Stimulated activated effector memory CD8-positive, alpha-beta T cell treated with anti-CD3 and anti-CD28 coated beads, Interleukin-12 subunit alpha, Interleukin-12 subunit beta, amount 100 ng/mL, for 72 hours (primary cell): Measurements from ENCODE around the gene ARPC1A.
"Not testable (repeated sequence)": the region's sequence is repeated elsewhere in the genome, so short reads cannot be mapped to it uniquely, and the experiment has no call there.

Experiments
- ATAC-seq: fragments of 150-1000 bp; cut with Tn5 transposase; 2 replicates; pipeline ENCODE4 v1.10.0; 2021
- DNase-seq, 2 donors: peaks; one replicate each; pipeline ENCODE4 v3.0.0; 2021 to 2022; ENCODE audit warnings: low spot score in 2 of 2
- H3K27ac Mint-ChIP-seq: one replicate; pipeline ENCODE4 v1.8.0; 2022; ENCODE audit warnings: mild to moderate bottlenecking, mixed read lengths
- H3K36me3 Mint-ChIP-seq: one replicate; pipeline ENCODE4 v1.8.0; 2022; ENCODE audit warnings: mild to moderate bottlenecking, mixed read lengths
- H3K4me1 Mint-ChIP-seq: one replicate; pipeline ENCODE4 v1.8.0; 2022; ENCODE audit warnings: mixed read lengths
- H3K4me3 Mint-ChIP-seq: one replicate; pipeline ENCODE4 v1.8.0; 2022; ENCODE audit warnings: mild to moderate bottlenecking, mixed read lengths
- H3K9me3 Mint-ChIP-seq: one replicate; pipeline ENCODE4 v1.8.0; 2022; ENCODE audit warnings: mixed read lengths

Gene ARPC1A

DNA sequence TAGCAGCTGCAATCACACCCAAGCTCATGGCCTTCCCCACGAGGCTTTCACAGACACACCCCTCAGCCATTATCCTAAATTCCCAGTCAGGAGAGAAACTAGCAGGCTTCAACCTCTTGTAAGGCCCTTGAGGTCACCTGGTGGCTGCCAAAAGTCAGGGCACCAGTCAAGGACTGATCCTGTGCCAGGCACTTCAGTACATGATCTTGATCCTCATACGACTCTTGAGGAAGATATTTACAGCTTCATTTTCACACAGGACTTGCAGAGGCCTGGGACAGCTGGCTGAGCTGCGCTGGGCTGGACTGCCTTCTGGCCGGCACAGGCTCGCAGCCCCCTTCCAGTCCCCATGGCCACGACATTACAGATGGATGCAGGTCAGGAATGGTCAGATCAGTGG is 73.9 kb downstream of the ARPC1A start:
- H3K27ac Mint-ChIP-seq: peak overlapping the region; percentile 92
- no peak overlapping the region for H3K4me3 Mint-ChIP-seq
- H3K4me1 Mint-ChIP-seq: peaks cover 47% of the 10 kb centered on the region
- DNase-seq (no peak), ATAC-seq (no peak)
- H3K36me3 Mint-ChIP-seq: peaks cover 100% of the 10 kb centered on the region
- no peaks in the 10 kb centered on the region for H3K9me3 Mint-ChIP-seq

- H3K4me3 Mint-ChIP-seq: no peak overlapping the region
- peaks cover 62% of the 10 kb centered on the region for H3K4me1 Mint-ChIP-seq
- peak overlapping the region; percentile 88 for H3K27ac Mint-ChIP-seq
- ATAC-seq (no peak), DNase-seq (no peak)
- H3K36me3 Mint-ChIP-seq: peaks cover 84% of the 10 kb centered on the region
- H3K9me3 Mint-ChIP-seq: no peaks in the 10 kb centered on the region
Observed at GRCh38 chr7:99402854-99403253, 77.2 kb downstream of the ARPC1A start.

DNA sequence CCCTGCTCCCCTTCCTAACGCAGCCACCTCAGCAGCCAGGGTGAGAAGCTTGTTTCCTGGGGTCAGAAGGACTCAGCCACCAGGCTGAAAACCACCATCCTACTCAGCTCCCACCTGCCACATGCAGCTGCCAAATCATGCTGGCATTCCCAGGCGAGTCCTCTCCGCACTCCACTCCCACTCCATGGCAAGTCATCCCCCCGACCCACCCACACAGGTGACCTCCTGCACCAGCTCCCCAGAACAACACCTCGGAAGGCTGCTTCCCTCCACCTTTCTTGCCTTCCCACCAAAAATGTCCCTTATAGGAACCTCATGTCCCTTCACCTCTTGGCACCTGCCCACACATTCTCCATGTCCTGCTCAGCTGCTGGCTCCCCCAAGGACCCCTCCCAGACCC is 78.1 kb downstream of the ARPC1A start:
- H3K4me1 Mint-ChIP-seq: peaks cover 54% of the 10 kb centered on the region
- no peaks in the 10 kb centered on the region for H3K9me3 Mint-ChIP-seq
- peaks cover 84% of the 10 kb centered on the region for H3K36me3 Mint-ChIP-seq
- H3K27ac Mint-ChIP-seq: peak overlapping the region; percentile 88
- no peak for DNase-seq
- no peak for ATAC-seq
- no peak overlapping the region for H3K4me3 Mint-ChIP-seq

GRCh38 chr7:99404235-99404976 is 78.7 kb downstream of the ARPC1A start:
- ATAC-seq (no peak), DNase-seq (no peak)
- Mint-ChIP-seq H3K9me3 (no peaks in the 10 kb centered on the region), H3K4me1 (peaks cover 52% of the 10 kb centered on the region), H3K27ac (peak overlapping the region; percentile 88), H3K36me3 (peaks cover 82% of the 10 kb centered on the region), H3K4me3 (no peak overlapping the region)

GRCh38 chr7:99404977-99405320 is 79.3 kb downstream of the ARPC1A start:
- ATAC-seq (no peak), DNase-seq (no peak)
- Mint-ChIP-seq H3K4me3 (no peak overlapping the region), H3K9me3 (no peaks in the 10 kb centered on the region), H3K4me1 (peaks cover 56% of the 10 kb centered on the region), H3K27ac (peak overlapping the region; percentile 88), H3K36me3 (peaks cover 82% of the 10 kb centered on the region)

GRCh38 chr7:99406557-99406956 is 80.9 kb downstream of the ARPC1A start:
- ATAC-seq: no peak
- Mint-ChIP-seq H3K9me3 (no peaks in the 10 kb centered on the region), H3K36me3 (peaks cover 82% of the 10 kb centered on the region), H3K4me1 (peaks cover 55% of the 10 kb centered on the region), H3K27ac (peak overlapping the region; percentile 95), H3K4me3 (peak overlapping the region; percentile 92)
- DNase-seq: no peak

DNA sequence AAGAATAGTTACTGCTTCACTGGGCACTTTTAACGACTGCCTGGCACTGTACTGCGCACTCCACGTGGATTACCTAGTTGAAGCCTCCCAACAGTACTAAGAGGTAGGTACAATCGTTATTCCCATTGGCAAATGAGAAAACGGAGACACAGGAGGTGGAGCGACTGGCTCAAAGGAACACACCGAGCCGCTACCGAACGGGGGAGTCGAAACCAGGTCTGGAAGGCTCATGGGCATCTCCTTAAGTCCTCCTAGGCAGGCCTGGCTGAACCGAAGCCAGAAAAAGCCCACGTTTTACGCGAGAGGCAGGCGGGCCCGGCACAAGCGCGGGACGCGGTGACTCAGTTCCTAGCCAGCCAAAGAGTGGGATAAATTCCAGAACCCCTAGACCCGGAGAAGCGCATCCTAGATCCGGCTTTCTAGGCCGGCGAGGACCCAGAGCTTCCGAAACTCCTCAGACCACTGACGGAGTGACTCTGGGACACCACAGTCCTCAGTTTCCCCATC is 82.2 kb downstream of the ARPC1A start:
- Mint-ChIP-seq H3K4me3 (peak overlapping the region; percentile 92), H3K27ac (peak overlapping the region; percentile 95), H3K36me3 (peaks cover 82% of the 10 kb centered on the region), H3K9me3 (no peaks in the 10 kb centered on the region), H3K4me1 (peaks cover 53% of the 10 kb centered on the region)
- DNase-seq (peak; percentile 26 to 63), ATAC-seq (peak; percentile 41)

- DNase-seq (peak; percentile 96 to 99), ATAC-seq (peak; percentile 91)
- Mint-ChIP-seq H3K4me1 (peaks cover 51% of the 10 kb centered on the region), H3K27ac (peak within 1 kb of the TSS; percentile 95), H3K36me3 (peaks cover 82% of the 10 kb centered on the region), H3K4me3 (peak within 1 kb of the TSS; percentile 92), H3K9me3 (no peaks in the 10 kb centered on the region)
Observed at GRCh38 chr7:99408379-99409191, 82.9 kb downstream of the ARPC1A start, which contains the start of the genes BUD31 and PDAP1. Gene BUD31 (plus strand): TSS chr7:99408969. CDS start chr7:99411093, 2,124 bp downstream. Gene PDAP1 (minus strand): TSS chr7:99408597. CDS start chr7:99408548, 49 bp downstream.

DNA sequence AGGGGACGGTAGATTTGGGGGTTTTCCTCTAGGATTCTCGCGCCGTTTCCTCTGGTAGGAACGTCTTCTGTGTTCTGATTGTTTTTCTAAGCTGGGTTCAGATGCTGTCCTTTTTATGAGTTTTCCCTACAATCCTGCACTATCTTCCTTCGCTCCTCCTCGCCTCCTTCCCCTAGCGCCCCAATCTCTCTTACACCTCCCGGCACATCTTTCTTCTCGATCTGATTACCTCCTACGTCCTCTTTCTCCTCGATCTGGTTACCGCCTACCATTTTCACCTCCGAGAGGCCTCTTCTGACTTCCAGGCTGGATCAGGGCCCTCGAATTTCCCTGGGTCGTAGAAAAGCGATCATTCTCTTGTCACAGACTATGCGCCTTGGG is 83.5 kb downstream of the ARPC1A start:
- Mint-ChIP-seq H3K36me3 (peaks cover 82% of the 10 kb centered on the region), H3K4me1 (peaks cover 45% of the 10 kb centered on the region), H3K4me3 (peak overlapping the region; percentile 92), H3K27ac (peak overlapping the region; percentile 95), H3K9me3 (no peaks in the 10 kb centered on the region)
- DNase-seq (peak in 1 of 2 donors; percentile 62), ATAC-seq (peak; percentile 22)

DNA sequence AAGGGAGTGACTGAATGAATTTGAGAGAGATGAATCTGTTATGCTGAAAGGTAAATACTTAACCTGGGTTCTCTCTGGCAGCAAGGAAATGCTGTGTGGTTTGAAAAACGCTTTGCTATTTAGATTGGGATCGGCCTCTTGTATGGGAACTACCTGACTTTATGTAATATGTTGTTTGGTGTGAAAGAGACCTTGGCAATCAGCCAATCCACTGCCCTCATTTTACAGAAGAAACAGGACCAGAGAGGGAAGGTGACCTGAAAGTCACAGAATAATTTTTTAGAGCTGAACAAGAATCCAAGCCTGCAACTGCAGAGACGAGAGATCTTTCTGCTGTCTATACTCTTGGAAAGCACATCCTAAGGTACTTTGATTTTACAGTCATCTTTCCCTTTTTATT is 84.1 kb downstream of the ARPC1A start:
- Mint-ChIP-seq H3K36me3 (peaks cover 82% of the 10 kb centered on the region), H3K27ac (peak overlapping the region; percentile 95), H3K4me1 (peaks cover 42% of the 10 kb centered on the region), H3K4me3 (peak overlapping the region; percentile 92), H3K9me3 (no peaks in the 10 kb centered on the region)
- no peak for ATAC-seq
- DNase-seq: no peak

GRCh38 chr7:99410635-99411034 is 84.9 kb downstream of the ARPC1A start:
- H3K9me3 Mint-ChIP-seq: no peaks in the 10 kb centered on the region
- peak overlapping the region; percentile 92 for H3K4me3 Mint-ChIP-seq
- H3K36me3 Mint-ChIP-seq: peaks cover 83% of the 10 kb centered on the region
- peaks cover 47% of the 10 kb centered on the region for H3K4me1 Mint-ChIP-seq
- ATAC-seq (no peak), DNase-seq (no peak)
- peak overlapping the region; percentile 95 for H3K27ac Mint-ChIP-seq

GRCh38 chr7:99415513-99416127 is 89.9 kb downstream of the ARPC1A start:
- peak overlapping the region; percentile 74 for H3K27ac Mint-ChIP-seq
- not testable (repeated sequence) for H3K4me3 Mint-ChIP-seq, DNase-seq, ATAC-seq, H3K9me3 Mint-ChIP-seq
- peaks cover 25% of the 10 kb centered on the region for H3K4me1 Mint-ChIP-seq
- H3K36me3 Mint-ChIP-seq: peaks cover 100% of the 10 kb centered on the region
